Measurements from ENCODE around the gene SLC45A3.

Gene SLC45A3

DNA sequence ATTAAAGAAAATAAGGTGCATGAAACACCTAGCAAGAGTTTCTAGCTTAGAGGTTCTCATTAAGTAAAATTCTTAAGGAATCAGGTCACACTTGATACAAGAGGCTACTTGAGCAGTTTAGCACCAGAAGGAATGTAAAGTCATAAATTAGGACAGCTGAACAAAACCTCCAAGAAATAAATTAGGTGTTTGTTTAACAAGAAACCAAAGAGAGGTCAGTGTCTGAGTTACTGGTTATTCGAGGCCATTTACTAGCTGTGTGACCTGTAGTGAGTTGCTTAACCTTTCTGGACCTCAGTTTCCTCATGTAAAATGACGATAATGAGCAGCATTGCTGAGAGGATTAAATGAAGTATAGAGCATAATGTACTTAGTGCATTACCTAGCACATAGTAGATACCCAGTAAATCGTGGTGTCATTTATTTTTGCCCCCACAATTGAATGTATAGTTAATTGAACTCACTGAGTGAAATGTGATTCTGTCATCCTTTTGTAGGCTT, 47.6 kb downstream of the SLC45A3 start:
- DNase-seq = no peak

DNA sequence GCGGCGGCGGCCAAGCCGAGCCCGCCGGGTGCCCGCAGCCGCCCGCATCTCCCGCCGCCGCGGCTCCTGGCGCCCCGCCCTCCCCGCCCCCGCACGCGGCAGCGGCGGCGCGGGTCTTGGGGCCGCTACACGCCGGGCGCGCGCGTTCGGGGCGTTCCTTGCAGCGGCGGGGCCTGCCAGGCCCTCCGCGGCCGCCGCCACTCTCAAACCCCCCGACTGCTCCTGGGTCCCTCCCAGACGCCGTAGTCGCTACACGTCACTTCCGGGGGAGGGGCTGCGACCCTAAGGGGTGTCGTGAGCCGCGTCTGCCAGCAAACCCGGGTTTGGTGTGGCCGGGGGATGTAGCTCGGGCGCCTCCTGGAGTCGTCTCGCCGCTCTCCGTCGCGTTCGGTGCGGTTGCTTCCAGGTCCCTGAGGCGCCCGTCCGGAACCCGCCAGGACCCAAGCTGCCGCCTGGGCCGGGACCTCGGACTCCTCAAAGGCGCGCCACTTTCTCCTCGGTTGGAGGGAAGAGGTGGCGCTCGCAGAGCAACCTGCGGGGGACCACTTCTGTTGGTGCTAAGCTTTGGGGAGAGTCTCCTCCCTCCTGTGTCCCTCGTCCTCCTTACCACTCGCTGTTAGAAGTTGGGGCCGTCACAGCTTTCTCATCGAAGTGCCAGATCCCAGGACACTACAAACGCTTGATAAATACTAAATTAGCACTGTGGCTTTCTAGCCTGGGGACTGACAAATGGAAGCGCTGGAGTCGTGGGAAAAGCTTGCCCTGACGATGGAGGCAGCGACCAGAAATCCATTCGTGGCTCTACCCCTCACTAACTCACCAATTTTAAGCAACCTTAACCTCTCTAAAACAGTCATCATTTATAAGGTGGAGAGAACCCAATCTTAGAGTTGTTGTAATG, 48.3 kb downstream of the SLC45A3 start, which contains the start of gene ELK4:
ELK4 (minus strand) TSS at position 244 of the 901 bp plus-strand sequence. CDS start 8,129 bp downstream, outside the sequence.
- DNase-seq = peak; percentile 94 to 96

DNA sequence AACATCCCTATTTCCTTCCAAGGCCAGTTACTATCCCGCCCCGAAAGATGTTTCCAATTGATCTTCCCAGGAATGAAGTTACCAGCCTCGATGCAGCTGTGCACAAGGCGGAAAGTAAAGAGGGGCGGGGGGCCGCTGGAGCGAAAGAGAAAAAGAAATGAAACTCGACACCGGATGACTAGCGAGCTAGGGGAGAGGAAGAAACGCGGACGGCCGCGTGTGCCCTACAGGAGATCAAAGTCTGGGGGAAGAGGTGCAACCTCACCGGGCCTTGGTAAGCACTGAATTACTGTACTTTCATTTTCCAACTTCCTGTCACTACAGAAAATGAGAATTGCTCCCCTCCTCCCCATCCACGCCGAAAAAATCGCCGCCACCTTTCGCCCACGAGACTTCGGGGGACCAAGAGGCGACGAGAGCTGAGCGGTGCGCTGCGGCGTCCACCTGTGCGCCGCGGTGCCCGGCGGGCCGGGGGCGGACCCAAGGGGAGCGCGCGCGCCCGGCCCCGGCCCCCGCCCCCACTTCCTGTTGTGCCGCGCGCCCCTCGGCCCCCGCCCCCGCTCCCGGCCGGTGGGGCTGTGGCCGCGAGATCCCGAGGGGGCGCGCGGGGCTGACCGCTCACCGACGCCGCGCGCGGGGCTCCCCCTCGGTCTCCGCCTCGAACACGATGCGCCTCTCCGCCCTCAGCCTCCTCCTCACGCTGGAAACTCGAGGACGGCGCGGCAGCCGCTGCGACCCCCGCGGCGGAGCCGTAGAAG, 49.1 kb downstream of the SLC45A3 start:
- peak; percentile 73 to 77 for DNase-seq

DNA sequence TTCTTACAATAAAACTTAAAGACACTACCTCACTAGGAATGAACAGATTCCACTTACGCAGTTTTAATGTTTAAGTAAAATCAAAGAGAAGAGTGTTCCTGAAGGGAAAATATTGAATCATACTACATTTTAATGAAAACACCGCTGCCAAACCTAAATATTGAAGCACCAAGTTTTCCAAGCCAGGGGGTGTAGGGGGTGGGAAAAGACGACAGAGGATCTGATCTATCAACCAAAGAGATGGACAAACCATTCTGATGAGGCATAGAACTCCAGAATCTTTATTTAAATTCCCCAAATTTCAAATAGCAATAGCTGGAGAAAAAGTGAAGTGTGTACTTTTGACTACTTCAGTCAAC, 49.7 kb downstream of the SLC45A3 start:
- no peak for DNase-seq

DNA sequence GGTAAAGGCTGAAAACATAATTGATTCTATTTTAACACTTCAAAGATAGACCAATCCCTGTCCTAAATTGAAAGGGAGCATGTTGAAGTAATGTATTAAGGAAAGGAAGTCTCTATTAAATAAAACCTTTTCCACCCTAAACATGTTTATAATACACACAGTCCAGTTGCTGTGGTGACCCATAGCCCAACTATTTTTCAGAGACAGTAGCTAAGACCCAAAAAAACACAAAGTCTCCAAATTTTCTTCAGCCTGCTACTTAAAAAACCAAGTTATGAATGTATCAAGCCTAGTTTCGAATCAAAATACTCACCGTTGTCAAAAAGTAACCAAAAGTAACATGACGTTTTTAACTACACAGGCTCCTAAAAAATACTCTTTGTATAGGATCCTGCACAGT, 50.1 kb downstream of the SLC45A3 start:
- DNase-seq = no peak

DNA sequence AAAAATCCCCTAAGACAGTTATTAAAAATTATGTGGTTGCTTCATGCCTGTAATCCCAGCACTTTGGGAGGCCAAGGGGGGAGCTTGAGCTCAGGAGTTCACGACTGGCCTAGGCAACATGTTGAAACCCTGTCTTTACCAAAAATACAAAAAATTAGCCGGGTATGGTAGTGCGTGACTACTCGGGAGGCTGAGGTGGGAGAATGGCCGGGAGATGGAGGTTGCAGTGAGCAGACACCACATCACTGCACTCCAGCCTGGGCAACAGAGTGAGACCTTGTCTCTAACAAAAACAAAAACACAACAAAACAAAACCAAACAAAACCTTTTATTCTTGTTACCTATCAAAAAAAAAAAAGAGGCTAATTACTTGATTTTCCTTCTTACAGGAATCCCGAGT, 50.6 kb downstream of the SLC45A3 start:
- DNase-seq = no peak

DNA sequence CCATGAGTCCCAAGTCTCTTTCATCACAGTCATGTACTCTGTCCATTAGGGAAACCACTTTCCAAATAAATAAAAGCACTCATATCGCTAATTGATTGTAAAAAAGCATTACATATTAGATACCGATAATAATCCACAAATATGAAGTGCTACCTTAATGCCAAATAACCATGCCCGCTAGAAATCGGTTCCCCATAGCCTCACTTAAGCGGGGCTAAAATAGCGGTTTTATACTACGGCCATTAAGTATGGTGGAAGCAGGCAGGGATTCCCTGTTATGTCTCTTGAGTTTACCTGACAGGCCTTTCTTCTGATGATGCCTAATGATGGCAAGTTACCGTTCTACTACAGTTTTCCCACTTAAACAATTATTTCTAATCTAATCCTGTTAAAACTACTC, 52.4 kb downstream of the SLC45A3 start:
- DNase-seq = no peak

DNA sequence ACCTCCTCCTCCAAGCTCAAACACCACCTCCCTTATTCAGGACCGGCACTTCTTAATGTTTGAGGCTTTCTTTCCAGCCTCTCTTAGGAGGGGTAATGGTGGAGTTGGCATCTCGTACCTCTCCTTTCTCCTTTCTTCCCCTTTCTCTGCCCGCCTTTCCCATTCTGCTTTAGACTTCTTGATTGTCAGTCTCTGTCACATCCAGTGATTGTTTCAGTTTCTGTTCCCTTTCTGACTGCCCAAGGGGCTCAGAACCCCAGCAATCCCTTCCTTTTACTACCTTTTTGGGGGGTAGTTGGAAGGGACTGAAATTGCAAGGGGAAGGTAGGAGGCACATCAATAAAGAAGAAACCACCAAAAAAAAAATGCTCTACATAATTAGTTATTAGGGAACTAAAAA, 54.1 kb downstream of the SLC45A3 start:
- no peak for DNase-seq

DNA sequence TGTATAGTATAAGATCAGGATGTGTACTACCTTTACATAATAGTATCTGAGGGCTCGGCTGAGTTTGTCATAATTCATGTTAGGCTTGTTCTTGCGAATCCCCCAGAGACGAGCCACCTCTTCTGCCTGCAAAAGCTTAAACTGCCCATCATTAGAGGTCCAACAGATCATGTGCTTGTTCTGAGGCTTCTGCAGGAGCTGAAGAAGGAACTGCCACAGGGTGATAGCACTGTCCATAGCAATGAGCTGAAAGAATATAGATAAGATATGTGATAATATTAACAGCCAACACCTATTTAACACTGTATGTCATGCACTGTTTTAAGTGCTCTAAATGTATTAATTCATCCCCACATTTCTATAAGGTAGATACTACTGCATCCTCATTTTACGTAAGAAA, 56.7 kb downstream of the SLC45A3 start:
- no peak for DNase-seq

DNA sequence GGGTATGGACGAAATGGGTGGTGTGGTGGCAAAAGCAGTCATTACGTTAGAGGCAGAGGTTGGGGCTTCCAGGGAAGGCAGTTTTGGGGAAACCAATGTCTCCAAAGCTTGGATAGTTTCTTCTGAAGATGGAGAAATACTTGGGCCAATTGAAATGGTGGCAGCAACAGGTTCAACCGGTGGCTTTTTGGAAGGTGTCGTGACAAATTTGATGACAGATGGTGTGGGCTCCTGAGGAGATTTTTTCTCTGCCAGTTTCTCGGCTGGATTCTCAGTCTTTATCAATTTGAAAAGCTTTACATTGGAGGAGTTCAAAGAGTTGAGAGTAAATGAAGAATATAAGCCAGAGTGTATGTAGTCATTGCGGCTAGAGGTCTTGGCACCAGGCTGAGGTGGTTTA, 60.0 kb downstream of the SLC45A3 start:
- DNase-seq = no peak

DNA sequence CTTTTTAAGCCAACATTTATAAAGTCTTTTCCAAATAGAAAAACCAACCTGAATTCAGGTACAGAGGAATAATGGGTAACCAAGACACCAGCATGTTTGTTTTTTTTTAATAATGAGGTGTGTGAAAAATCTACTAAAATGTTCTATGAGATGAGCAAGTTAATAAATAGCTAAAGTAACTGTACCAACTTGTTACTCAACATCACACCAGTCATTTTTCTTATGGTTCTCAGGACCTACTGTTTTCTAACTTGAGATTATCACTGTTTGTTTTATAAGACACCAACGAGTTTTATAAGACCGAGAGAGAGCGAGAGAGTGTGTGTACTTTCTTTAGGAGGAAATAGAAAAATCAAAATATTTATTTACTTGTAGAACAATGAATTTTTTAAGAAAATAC, 60.9 kb downstream of the SLC45A3 start:
- no peak for DNase-seq

DNA sequence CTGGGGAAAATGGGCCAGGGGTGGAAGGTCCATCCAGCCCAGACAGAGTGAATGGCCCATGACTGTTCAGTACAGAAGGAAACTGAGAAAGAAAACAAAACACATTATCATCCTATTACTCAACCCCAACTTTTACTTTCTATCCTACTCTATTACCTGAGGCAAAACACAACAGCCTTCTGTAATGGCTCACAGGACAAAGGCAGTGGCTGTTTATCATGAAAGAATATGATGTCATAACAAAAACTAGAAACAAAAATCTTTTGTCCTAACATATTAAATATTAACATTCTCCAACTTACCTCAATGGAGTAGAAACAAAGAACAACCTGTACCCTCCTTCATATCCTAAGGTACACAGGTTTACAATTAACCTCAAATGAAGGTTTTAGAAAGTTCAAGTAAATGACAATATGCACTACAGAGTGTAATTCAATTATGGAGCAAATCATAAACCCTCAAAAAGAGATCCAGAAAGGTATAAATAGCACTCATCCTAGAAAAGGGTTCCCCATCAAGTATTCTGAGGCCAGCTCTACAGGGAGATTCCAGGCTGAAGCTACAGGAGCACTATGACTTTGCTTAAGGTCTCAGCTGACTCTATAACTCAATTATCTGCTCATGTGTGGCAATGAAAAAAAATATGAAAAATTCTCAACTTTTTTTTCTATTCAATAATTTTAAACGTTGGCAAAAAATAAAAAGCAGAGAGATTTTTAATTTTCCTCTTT, 63.6 kb downstream of the SLC45A3 start:
- no peak for DNase-seq

DNA sequence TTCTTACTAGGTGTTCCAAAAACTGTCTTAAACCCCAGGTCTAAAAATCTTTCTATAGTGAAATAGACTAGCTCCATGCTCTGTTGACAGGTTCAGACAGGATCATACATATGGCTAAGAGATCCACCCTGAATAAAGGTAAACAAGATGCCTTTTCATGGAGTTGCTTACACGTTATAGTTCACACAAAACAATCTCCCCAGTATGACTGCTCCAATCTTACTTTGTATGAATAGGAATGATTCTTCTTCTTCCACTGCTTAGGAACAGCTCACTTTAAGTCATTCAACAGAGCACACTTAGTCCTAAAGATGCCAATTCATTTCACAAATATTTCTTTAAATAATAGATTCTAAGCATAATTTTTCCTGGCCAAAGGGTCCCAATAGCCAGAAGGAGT, 64.5 kb downstream of the SLC45A3 start:
- no peak for DNase-seq

DNA sequence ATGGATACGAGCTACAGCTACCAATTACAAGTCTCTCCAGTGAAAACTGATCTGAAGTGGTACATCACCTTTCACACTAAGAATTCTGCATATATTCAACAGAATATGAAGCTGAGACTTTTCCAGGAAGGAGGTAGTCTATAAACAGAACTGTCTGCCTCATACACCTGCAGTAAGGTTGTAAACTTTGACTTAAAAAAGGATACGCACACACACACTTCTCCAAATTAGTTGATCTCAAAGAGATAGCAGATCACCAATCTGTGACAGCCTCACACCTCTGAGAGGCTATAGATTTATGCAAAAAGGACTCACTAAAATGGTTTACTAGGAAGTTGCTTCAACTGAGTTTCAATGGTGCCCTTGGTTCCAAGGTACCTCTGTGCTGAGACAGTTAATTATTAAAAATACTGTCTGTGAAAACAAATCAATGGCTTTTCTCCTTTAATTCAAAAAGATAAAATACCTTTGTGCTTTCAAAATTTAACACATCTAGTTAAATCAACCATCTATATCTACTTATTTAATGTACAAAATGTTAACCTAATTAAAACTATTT, 66.4 kb downstream of the SLC45A3 start:
- DNase-seq = no peak

DNA sequence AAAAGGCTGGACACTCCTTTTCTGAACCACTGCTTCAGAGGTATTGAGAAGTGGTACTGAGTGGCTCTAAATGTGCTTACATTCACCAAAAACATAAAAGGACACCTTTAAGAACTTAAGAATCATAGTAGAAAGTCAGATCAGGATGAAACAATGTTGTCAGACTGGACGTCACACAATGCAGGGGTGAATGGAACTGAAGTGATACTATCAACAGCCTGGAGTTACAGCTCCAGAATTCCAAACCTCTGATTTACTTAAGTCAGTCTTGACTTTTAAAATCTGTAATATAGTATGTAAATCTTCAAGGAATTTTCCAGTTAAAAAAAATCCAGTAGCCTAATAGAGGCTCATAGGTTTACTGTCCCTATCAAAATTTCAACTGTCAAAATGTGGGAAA, 67.8 kb downstream of the SLC45A3 start:
- no peak for DNase-seq

DNA sequence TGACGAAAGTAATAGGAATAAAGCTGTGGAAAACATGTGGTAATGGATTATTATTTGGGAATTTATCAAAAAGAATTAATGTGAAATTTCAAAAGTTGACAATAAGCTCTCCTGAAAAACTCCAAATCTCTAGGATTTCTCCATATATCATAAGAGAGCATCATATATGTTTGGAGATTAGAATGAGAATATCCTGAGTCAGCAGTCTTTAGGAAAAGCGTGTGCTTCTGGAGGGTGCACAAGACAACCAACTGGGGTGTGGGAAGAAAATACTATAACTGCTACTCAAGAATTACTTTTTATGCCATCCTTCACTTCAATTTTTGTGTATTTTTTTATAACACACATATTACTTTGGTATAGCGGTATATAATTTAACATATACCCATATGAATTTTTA, 68.2 kb downstream of the SLC45A3 start:
- DNase-seq = no peak

DNA sequence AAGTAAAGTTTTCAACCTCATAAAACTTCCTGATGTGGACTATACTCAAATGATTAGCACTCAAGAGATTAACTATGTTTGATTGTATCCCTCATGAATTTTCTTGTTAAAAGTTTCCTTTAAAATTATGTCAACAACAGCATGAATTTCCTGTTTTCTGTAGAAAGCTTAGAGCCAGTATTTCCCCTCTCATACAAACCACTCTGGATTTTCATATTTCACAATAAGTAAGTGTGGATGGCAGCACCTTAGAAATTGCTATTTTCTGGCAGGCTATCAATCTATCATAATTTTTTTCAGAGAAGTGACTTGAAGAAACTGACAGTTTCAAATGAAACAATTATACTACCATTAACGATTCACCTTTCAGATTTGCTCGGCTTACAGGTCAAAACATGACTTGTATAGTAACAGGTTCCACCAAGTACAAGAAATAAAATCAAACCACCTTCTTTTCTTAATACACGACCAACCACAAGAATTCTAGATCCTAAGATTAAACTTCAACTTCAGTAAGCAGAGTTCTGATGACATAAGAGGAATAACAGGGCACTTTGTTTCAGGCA, 69.3 kb downstream of the SLC45A3 start:
- DNase-seq = no peak

DNA sequence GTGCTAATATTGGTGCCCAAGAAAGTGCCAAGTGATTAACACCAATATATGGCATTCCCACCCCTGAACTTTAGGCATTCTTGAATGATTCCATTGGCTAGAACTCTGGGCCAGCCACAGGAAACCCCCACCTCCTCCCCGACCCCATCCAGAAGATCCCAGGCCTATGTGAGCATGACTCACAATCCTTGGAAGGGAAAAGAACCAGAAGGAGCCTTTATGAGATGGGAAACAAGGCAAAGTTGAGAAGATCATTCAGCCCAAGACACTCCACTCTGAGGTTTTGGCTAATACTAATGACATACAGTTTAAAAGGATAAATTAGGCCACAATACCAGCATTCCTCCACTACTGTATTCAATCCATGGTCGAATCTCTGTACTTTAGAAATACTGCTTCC, 70.3 kb downstream of the SLC45A3 start:
- no peak for DNase-seq
